Measurements from ENCODE around the gene TMEM232. TPM values are rescaled to one million over a fixed set of nuclear protein-coding genes. Genes with fewer than 3 reads are reported as not detected.

Gene TMEM232
- total and polyA plus RNA-seq, 2 of the 4 experiments (the other 2 are of a cell fraction), result 0.17 to 0.36 TPM

GRCh38 chr5:110665184-110665726 is 61.2 kb downstream of the TMEM232 start:
- TF ChIP-seq RFX5 (IDR thresholded peaks at IDR 0.05; ENCODE audit: low read depth, low read length), result no peak
- TF ChIP-seq POLR2A (IDR thresholded peaks at IDR 0.05; ENCODE audit: low read depth, low read length), result no peak
- TF ChIP-seq MAZ (IDR thresholded peaks at IDR 0.05; ENCODE audit: borderline replicate concordance, low read depth, low read length), result no peak
- no peak for TF ChIP-seq ELK1 (IDR thresholded peaks at IDR 0.05; ENCODE audit: borderline replicate concordance, low read depth, low read length)
- no peak for TF ChIP-seq CEBPB (IDR thresholded peaks at IDR 0.05; ENCODE audit: low read depth, low read length)
- no peak for TF ChIP-seq NFE2L2 (IDR thresholded peaks at IDR 0.05; ENCODE audit: low read depth, low read length)
- TF ChIP-seq CHD1 (IDR thresholded peaks at IDR 0.05; ENCODE audit: low read depth, low read length), result no peak
- no peak for TF ChIP-seq CTCF (conservative IDR thresholded peaks at IDR 0.05; ENCODE audit: low read depth, low read length)
- no peak for TF ChIP-seq MXI1 (IDR thresholded peaks at IDR 0.05; ENCODE audit: borderline replicate concordance, low read depth, low read length)
- no peak for TF ChIP-seq RCOR1 (IDR thresholded peaks at IDR 0.05; ENCODE audit: insufficient replicate concordance, low read length)
- TF ChIP-seq MAFK (IDR thresholded peaks at IDR 0.05; ENCODE audit: low read depth, low read length), result no peak
- no peak for TF ChIP-seq RAD21 (IDR thresholded peaks at IDR 0.05; ENCODE audit: low read length)
- no peak for TF ChIP-seq SMC3 (IDR thresholded peaks at IDR 0.05; ENCODE audit: low read depth, low read length)
- TF ChIP-seq FOS (IDR thresholded peaks at IDR 0.05; ENCODE audit: low read depth, low read length), result no peak
- TF ChIP-seq BHLHE40 (IDR thresholded peaks at IDR 0.05; ENCODE audit: low read depth, low read length), result no peak
- no peak for TF ChIP-seq USF2 (IDR thresholded peaks at IDR 0.05; ENCODE audit: low read depth, low read length)
- intact Hi-C loops (cut with micrococcal nuclease) (no loop called here), in situ Hi-C loops (cut with MboI; ENCODE audit: low sequenced_read_pairs) (no loop called here), dilution Hi-C loops (cut with HindIII; ENCODE audit: low sequenced_read_pairs, unreplicated experiment) (no loop called here)
- no peak overlapping the region for H2BK5ac ChIP-seq (ENCODE audit: low read depth, low read length, poor library complexity, severe bottlenecking)
- H3K14ac ChIP-seq (replicated peaks; ENCODE audit: low read depth, low read length), result no peak overlapping the region
- CTCF ChIA-PET, result no interaction called here
- no peaks in the 10 kb centered on the region for H3K79me1 ChIP-seq (ENCODE audit: low read depth in 1 of 2, low read length in 2 of 2)
- H3K9me1 ChIP-seq (ENCODE audit: insufficient read depth, low read length), result no peaks in the 10 kb centered on the region
- no peak overlapping the region for H4K91ac ChIP-seq (ENCODE audit: insufficient read depth, low read depth, low read length)
- no peak overlapping the region for H3K18ac ChIP-seq (ENCODE audit: low read depth, low read length)
- no peaks in the 10 kb centered on the region for H3K9me3 ChIP-seq (ENCODE audit: control insufficient read depth, insufficient read depth, low read length)
- H2AFZ ChIP-seq (replicated peaks; ENCODE audit: low read length, poor library complexity), result no peak overlapping the region
- no peak overlapping the region for H2BK120ac ChIP-seq (ENCODE audit: low read depth, low read length)
- no peak overlapping the region for H3K9ac ChIP-seq (ENCODE audit: low read depth, low read length)
- BruUV-seq (replicated peaks), result no TSS peak
- no peaks in the 10 kb centered on the region for H3K4me1 ChIP-seq (ENCODE audit: control insufficient read depth, insufficient read depth, low read length)
- H4K5ac ChIP-seq (ENCODE audit: low read depth, low read length), result no peak overlapping the region
- no peak overlapping the region for H3K23ac ChIP-seq (ENCODE audit: low read depth, low read length)
- H3K4me3 ChIP-seq (ENCODE audit: insufficient read depth, low read depth, low read length), result no peak overlapping the region
- ATAC-seq (ENCODE audit: low read depth), result no peak
- no peaks in the 10 kb centered on the region for H3K36me3 ChIP-seq (ENCODE audit: control insufficient read depth, insufficient read depth, low read length)
- H3K4ac ChIP-seq (ENCODE audit: low read depth, low read length), result no peak overlapping the region
- DNase-seq, result no peak
- H3K56ac ChIP-seq (ENCODE audit: extremely low read depth, insufficient read depth, low read length), result no peak overlapping the region
- no peak overlapping the region for H2AK5ac ChIP-seq (ENCODE audit: low read depth, low read length)
- no peak overlapping the region for H3K4me2 ChIP-seq (ENCODE audit: low read depth, low read length)
- no CpG with 5 or more reads among the region's 6 CpGs for WGBS, 2 experiments (ENCODE audit: extremely low coverage in 2 of 2, insufficient read length in 1 of 2)
- no peak overlapping the region for H2BK20ac ChIP-seq (ENCODE audit: low read depth, low read length)
- H2BK15ac ChIP-seq (ENCODE audit: low read depth, low read length), result no peak overlapping the region
- no peak overlapping the region for H3K27ac ChIP-seq (ENCODE audit: insufficient read depth, low read length)
- POLR2A ChIA-PET (ENCODE audit: unreplicated experiment), result no interaction called here
- H4K20me1 ChIP-seq (ENCODE audit: insufficient read depth, low read length), result no peaks in the 10 kb centered on the region
- no peak overlapping the region for H2AK9ac ChIP-seq (replicated peaks; ENCODE audit: low read depth, low read length, poor library complexity)
- no peak overlapping the region for H4K8ac ChIP-seq (ENCODE audit: low read depth in 2 of 2, low read length in 2 of 2)
- no peaks in the 10 kb centered on the region for H3K27me3 ChIP-seq (ENCODE audit: control insufficient read depth, insufficient read depth, low read length)
